Nucleus accumbens (tissue), 56 donors: ENCODE data around the gene SEPHS2.
"Not testable (repeated sequence)": the region's sequence is repeated elsewhere in the genome, so short reads cannot be mapped to it uniquely, and the experiment has no call there.

Experiments
- DNase-seq, 56 donors: peaks; one replicate each; lab custom pipeline; 2025; lab: John Stamatoyannopoulos, UW

SEPHS2 gene

DNA sequence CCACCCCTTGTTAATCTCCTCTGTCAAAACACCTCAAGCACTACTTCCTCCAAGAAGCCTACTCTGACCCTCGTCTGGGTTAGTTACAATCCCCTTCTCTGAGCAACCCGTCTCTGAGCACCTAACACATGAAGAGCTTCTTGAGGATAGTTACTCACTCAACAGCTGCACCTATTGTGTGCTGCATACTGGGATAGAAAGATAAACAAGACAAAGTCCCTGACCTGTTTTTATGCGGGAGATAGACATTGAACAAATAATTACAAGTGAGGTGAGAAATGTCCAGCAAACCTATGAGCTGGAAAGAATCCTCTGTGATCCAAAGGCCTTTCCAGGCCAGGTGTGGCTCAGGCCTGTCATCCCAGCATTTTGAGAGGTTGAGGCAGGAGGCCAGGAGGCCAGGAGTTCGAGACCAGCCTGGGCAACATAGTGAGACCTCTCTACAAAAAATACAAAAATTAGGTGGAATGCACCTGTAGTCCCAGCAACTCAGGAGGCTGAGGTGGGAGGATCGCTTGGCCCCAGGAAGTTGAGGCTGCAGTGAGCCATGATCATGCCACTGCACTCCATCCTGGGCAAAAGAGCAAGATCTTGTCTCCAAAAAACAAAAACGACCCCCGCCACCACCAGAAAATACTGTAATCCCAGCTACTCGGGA lies 43.8 kb downstream of the SEPHS2 start:
- DNase-seq = no peak

DNA sequence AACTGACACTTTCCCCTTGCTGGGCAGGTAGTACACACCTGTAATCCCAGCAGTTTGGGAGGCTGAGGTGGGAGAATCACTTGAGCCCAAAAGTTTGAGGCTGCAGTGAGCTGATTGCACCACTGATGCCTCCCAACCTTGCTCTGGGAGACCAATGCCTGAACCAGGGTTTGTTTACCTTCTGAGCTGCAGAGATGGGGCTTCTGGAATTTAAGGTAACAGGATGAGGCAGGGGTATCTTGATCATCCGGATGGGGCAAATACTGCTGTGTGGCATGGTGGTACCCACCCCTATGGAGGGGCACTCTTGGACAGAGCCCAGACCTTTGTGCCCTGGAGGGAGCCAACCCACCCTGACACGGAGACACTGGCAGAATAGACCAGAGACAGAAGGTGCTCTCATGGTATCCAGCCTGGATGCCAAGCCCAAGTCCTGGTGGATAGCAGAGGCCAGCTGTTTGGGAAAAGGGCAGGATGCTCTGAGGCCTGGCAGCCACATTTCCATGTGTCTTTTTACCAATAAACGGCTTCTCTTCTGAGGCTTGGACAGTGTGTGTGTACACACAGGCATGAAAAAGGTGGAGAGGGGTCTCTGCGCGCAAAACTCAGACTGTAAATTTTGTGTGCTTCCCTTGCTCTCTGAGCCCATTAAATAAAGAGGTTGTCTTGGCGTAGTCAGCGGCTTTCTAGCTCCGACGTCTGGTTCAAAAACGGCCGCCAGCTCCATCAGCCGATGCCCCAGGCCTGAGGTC lies 46.1 kb downstream of the SEPHS2 start:
- no peak for DNase-seq

DNA sequence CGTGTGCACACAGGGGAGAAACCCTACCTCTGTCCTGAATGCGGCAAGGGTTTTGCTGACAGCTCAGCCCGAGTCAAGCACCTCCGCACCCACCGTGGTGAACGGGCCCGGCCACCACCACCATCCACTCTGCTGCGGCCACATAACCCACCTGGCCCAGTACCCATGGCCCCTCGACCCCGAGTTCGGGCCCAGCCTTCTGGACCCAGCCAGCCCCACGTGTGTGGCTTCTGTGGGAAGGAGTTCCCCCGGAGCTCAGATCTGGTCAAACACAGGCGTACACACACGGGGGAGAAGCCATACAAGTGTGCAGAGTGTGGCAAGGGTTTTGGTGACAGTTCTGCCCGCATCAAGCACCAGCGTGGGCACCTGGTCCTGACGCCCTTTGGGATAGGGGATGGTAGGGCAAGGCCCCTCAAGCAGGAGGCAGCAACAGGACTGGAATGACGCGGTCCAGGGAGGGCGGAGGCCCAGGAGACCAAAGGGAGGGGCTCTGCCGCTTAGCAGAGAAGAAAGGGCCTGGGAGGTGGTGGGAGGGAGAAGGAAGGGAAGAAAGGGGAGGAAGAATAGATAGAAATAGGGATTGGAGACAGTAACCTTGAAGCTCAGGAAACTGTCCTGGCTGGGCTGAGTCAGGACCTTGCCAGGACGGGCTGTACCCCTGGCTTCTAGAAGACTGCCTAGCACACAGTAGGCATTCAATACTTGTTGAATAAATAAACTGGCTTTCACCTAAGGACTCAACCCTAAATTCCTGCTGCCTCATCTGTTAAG lies 46.8 kb downstream of the SEPHS2 start:
- DNase-seq = no peak

DNA sequence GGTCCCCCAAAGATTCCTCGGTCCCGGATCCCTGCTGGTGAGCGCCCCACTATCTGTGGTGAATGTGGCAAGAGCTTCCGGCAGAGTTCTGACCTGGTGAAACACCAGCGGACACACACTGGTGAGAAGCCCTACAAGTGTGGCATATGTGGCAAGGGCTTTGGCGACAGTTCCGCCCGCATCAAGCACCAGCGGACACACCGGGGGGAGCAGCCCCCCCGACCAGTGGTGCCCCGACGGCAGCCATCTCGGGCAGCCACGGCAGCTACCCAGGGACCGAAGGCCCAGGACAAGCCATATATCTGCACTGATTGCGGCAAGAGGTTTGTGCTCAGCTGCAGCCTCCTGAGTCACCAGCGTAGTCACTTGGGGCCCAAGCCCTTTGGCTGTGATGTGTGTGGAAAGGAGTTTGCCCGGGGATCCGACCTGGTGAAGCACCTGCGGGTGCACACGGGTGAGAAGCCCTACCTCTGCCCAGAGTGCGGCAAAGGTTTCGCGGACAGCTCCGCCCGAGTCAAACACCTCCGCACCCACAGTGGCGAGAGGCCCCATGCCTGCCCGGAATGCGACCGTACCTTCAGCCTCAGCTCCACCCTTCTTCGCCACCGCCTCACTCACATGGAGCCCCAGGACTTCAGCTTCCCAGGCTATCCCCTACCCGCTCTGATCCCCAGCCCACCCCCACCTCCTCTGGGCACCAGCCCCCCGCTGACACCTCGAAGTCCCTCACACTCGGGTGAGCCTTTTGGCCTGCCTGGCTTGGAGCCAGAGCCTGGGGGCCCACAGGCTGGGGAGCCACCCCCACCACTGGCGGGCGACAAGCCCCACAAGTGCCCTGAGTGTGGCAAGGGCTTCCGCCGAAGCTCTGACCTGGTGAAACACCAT lies 47.7 kb downstream of the SEPHS2 start:
- DNase-seq = no peak

DNA sequence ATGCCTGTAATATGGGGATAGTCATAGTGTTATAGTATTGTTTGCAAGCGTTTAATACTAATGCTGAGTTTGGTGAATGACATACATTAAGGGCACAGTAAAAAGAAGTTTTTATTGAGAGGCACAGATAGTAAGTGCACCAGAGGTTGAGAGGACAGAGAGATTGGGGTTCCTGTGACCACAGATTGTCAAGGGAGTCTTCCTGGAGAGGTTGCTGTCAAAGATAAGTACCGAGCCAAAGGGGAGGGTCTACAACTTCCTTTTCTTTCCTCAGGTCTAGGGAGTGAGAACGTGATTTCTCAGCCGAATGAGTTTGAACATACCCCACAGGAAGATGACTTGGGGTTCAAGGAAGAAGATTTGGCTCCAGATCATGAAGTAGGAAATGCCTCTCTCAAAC lies 48.6 kb downstream of the SEPHS2 start:
- no peak for DNase-seq

DNA sequence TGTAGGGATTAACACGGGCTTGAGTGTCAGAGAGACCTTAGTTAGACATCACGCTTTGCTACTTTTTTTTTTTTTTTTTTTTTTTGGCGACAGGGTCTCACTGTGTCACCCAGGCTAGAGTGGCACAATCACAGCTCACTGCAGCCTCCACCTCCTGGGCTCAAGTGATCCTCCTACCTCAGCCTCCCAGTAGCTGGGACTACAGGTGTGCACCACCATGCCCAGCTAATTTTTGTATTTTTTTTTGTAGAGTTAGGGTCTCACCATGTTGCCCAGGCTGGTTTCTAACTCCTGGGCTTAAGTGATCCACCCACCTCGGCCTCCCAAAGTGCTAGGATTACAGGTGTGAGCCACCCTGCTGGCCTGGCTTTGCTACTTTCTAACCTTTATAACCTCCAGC lies 49.0 kb downstream of the SEPHS2 start:
- not testable (repeated sequence) for DNase-seq

DNA sequence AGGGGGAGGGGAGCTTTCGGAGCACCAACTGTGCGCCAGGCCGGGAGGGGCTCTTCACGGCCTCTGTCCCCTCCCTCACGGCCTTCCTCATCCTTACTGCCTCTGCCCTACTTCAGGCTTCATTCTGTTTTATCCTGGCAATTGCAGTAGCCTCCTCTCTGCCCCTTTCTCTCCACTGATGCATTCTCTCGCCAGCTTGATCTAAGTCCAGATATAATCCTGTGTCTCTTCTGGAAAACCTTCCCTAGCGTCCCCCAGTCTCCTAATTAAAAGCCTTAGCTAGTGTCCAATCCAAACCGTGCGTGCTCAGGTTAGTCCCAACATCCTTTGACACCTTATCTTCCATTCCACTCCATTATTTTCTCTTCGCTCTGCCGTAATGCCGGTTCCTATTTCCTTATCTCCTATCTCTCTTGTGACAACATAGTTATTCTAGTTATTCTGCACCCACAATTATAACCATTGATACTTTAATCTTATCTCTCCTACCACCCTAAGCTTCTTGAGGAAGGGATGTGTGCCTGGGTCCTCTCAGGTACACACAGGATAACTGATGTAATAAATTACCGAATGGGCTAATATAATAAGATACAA lies 49.6 kb downstream of the SEPHS2 start:
- peak in 1 of 56 donors; percentile 34 for DNase-seq

DNA sequence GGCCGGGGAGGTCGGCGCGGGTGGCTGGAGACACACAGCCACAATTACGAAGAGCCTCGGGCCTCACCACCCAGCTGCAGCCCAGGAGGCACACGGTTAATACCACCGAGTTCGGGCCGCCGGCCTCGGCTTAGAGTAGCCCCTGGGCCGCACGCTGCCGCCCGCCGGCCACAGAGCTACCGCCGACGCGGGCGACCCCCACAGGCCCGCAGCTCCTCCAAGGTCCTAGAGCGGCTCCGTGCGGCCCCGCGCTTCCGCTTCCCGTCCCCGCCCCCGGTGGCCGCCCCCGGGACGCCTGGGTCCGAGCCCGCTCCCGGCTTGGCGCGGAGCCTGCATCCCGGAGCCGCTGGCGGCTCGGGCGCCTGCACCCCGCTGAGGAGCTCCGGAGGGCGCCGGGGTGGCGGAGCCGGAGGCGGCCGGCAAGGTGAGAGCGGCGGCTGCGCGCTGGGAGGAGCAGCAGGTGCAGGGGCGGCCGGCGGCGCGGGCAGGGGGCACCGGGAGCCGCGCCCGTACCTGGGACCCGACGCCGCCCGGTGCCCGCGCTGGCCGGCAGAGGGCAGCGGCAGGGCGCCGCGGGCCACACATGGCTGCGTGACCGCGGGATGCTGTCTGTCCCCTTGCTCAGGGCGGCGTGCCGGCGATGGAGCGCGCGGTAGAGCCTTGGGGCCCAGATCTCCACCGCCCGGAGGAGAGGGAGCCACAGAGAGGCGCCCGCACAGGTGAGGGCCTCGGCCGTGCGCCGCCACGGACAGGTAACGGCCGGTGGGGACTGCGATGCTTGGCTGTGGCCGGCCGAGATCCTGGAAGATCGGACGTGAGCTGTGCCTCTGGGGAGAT lies 50.3 kb downstream of the SEPHS2 start, which contains the start of gene ZNF48:
Gene ZNF48, plus strand, starts transcription at position 266 of the 837 bp plus-strand sequence. Its CDS starts 375 bp downstream, at position 641.
- DNase-seq = peak in 54 of 56 donors; percentile 25 to 91 (median 78)

DNA sequence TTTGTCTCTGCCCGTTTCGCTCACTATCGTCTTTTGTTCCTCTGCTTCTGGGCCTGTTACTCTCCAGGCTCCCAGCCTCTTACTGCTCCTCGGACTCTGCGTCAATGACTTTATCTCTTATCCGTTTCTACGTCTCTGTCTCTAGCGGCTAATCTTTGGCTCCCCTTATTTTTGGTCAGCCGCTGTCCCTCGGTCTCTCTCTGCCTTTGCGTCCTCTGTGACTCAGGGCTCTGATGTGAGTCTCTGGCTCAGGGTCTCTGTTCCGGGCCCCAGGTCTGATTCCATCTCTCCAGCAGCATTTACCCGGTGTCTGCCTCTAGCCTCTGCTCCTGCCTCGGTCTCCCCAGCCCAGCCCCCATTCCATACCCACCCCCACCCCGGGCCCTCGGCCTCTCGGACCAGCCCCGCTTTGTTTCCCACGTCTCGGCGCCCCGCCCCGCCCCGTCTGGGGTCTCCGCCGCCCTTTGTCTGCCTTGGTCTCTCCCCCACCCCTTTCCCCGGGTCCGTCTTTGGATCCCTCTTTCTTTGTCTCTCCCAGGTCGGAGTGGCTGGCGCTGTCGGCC lies 51.0 kb downstream of the SEPHS2 start:
- DNase-seq = peak in 4 of 56 donors; percentile 45 to 58 (median 50)
